ENCODE results near the gene C3orf52. TPM values are rescaled to one million over a fixed set of nuclear protein-coding genes. Genes with fewer than 3 reads are reported as not detected.
A peak's percentile ranks its signal among the peaks of the same experiment; 100 is the strongest.

C3orf52 gene
- total and polyA plus RNA-seq, 7 donors: 0.36 to 17.4 (median 2.2) TPM

- intact Hi-C loops (cut with DNase I): no loop called here
- Histone ChIP-seq H3K27ac (no peak overlapping the region), H3K4me1 (no peaks in the 10 kb centered on the region), H3K27me3 (no peaks in the 10 kb centered on the region), H3K36me3 (no peaks in the 10 kb centered on the region), H3K9me3 (no peaks in the 10 kb centered on the region), H3K4me3 (no peak overlapping the region)
- no peak for DNase-seq
- 23 to 63% methylated on average over 8 of the region's 8 CpGs for WGBS, 2 donors
- TF ChIP-seq POLR2A (IDR thresholded peaks at IDR 0.05): no peak
- TF ChIP-seq EP300 (IDR thresholded peaks at IDR 0.05): no peak
- TF ChIP-seq POLR2AphosphoS5 (IDR thresholded peaks at IDR 0.05): no peak
- TF ChIP-seq, protein P1, sequence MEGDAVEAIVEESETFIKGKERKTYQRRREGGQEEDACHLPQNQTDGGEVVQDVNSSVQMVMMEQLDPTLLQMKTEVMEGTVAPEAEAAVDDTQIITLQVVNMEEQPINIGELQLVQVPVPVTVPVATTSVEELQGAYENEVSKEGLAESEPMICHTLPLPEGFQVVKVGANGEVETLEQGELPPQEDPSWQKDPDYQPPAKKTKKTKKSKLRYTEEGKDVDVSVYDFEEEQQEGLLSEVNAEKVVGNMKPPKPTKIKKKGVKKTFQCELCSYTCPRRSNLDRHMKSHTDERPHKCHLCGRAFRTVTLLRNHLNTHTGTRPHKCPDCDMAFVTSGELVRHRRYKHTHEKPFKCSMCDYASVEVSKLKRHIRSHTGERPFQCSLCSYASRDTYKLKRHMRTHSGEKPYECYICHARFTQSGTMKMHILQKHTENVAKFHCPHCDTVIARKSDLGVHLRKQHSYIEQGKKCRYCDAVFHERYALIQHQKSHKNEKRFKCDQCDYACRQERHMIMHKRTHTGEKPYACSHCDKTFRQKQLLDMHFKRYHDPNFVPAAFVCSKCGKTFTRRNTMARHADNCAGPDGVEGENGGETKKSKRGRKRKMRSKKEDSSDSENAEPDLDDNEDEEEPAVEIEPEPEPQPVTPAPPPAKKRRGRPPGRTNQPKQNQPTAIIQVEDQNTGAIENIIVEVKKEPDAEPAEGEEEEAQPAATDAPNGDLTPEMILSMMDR (IDR thresholded peaks at IDR 0.05): no peak
Measured at GRCh38 chr3:112134335-112135124, 48.3 kb downstream of the C3orf52 start.

DNA sequence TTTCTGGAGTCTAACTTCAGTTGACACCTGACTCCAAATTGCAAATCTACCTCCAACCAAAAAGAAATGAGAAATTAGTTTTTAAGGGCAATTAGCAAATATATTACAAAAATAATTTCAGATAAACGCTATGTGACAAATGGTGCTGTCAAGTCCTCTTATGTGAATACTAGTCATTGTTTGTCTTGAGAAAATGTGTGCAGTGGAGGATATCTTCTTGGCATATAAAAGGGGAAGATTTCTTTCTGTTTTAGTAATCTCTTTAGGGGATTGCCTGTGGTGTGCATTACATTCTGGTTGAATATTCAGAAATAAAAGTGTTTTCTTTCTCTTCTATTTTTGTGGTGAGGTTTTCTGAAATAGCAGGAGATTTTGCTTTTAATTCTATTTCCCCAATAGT, 49.9 kb downstream of the C3orf52 start:
- WGBS, 2 donors: 64 to 83% methylated on average over 1 of the region's 1 CpG
- no peak for DNase-seq
- no peaks in the 10 kb centered on the region for H3K9me3 ChIP-seq
- no peaks in the 10 kb centered on the region for H3K27me3 ChIP-seq
- intact Hi-C loops (cut with DNase I): no loop called here
- no peak for TF ChIP-seq POLR2A (IDR thresholded peaks at IDR 0.05)
- TF ChIP-seq EP300 (IDR thresholded peaks at IDR 0.05): no peak
- TF ChIP-seq, protein P1 (IDR thresholded peaks at IDR 0.05): no peak
- no peak for TF ChIP-seq POLR2AphosphoS5 (IDR thresholded peaks at IDR 0.05)
- no peaks in the 10 kb centered on the region for H3K36me3 ChIP-seq
- H3K27ac ChIP-seq: no peak overlapping the region
- H3K4me1 ChIP-seq: no peaks in the 10 kb centered on the region
- H3K4me3 ChIP-seq: no peak overlapping the region

DNA sequence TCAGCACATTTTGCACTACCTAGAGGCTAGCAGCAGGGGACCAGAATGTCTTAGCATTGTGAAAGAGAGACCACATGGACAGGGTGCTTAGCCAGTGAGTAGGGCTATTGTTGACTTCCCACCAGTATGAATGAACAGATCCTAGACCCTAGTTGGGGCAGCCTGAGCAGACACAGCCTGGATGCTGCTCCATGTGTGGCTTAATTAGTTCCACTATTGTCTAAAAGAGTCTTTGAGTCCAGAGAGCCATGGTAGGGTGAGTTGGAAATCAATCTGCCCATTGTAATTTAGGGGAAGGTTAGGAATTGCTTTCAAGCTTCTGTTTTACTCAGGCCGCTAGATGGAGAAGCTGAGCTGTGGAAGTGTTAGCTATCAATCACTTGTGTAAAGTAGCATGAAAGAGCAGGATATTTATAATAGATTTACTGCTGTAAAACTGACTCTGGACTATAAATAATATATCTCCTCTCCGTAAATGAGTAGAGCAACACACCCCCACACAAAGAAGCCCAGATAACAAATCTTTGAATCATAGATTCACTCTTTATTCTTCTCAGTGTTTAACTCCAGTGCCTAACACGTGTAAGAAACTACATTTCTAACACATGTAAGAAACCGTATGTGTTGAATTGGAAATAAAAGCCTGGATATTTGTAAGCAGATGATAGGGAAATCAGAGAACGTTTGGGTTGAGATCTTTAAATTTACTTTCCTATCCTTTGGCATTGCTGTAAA, 50.9 kb downstream of the C3orf52 start:
- H3K4me3 ChIP-seq: no peak overlapping the region
- no peaks in the 10 kb centered on the region for H3K36me3 ChIP-seq
- intact Hi-C loops (cut with DNase I): no loop called here
- no peaks in the 10 kb centered on the region for H3K4me1 ChIP-seq
- TF ChIP-seq EP300 (IDR thresholded peaks at IDR 0.05) (no peak), POLR2A (IDR thresholded peaks at IDR 0.05) (no peak), POLR2AphosphoS5 (IDR thresholded peaks at IDR 0.05) (no peak)
- TF ChIP-seq, protein P1 (IDR thresholded peaks at IDR 0.05): peak in 1 of 4 experiments; percentile 9
- H3K27ac ChIP-seq: no peak overlapping the region
- 33 to 34% methylated on average over 5 of the region's 5 CpGs for WGBS, 2 donors
- no peaks in the 10 kb centered on the region for H3K9me3 ChIP-seq
- DNase-seq: no peak
- no peaks in the 10 kb centered on the region for H3K27me3 ChIP-seq

- DNase-seq: no peak
- no peak overlapping the region for H3K4me3 ChIP-seq
- H3K27ac ChIP-seq: no peak overlapping the region
- H3K4me1 ChIP-seq: no peaks in the 10 kb centered on the region
- H3K27me3 ChIP-seq: no peaks in the 10 kb centered on the region
- H3K36me3 ChIP-seq: no peaks in the 10 kb centered on the region
- TF ChIP-seq EP300 (IDR thresholded peaks at IDR 0.05) (no peak), POLR2AphosphoS5 (IDR thresholded peaks at IDR 0.05) (no peak), POLR2A (IDR thresholded peaks at IDR 0.05) (no peak)
- TF ChIP-seq, protein P1 (IDR thresholded peaks at IDR 0.05): no peak
- H3K9me3 ChIP-seq: no peaks in the 10 kb centered on the region
- intact Hi-C loops (cut with DNase I): no loop called here
- WGBS, 2 donors: 53 to 63% methylated on average over 4 of the region's 4 CpGs
Measured at GRCh38 chr3:112137781-112138180, 51.6 kb downstream of the C3orf52 start.
